C4-2B (cell line): ENCODE results near the gene BANK1.
"Not testable (repeated sequence)": the region's sequence is repeated elsewhere in the genome, so short reads cannot be mapped to it uniquely, and the experiment has no call there.

Experiments
- H3K27ac ChIP-seq: fragments of 450-650 bp; 2 replicates; pipeline ENCODE4 v1.5.1; 2017
- CTCF ChIP-seq: fragments of 450-650 bp; conservative IDR thresholded peaks from 2 replicates; pipeline ENCODE4 v1.5.1; 2017; ENCODE audit warnings: mild to moderate bottlenecking
- ZFX ChIP-seq: fragments of 450-650 bp; IDR thresholded peaks from 2 replicates; pipeline ENCODE4 v1.6.1; 2017

BANK1 gene

GRCh38 chr4:101870874-101871273 lies 80.3 kb downstream of the BANK1 start:
- no peak overlapping the region for H3K27ac ChIP-seq
- TF ChIP-seq ZFX, result no peak
- TF ChIP-seq CTCF, result no peak

GRCh38 chr4:101871962-101872676 lies 81.6 kb downstream of the BANK1 start:
- no peak overlapping the region for H3K27ac ChIP-seq
- TF ChIP-seq ZFX (no peak), CTCF (no peak)

- H3K27ac ChIP-seq, result peak overlapping the region; percentile 69
- TF ChIP-seq CTCF, result no peak
- TF ChIP-seq ZFX, result no peak; the same call in 1 of the 2 replicates
These were observed 95.0 kb downstream of the BANK1 start for GRCh38 chr4:101885574-101885973.

GRCh38 chr4:101886826-101887225 lies 96.3 kb downstream of the BANK1 start:
- TF ChIP-seq CTCF (no peak), ZFX (no peak)
- H3K27ac ChIP-seq, result peak overlapping the region; percentile 43; the same call in 1 of the 2 replicates

- H3K27ac ChIP-seq, result no peak overlapping the region
These were observed 97.9 kb downstream of the BANK1 start for GRCh38 chr4:101888472-101888871.

GRCh38 chr4:101905527-101905926 lies 115.0 kb downstream of the BANK1 start:
- not testable (repeated sequence) for H3K27ac ChIP-seq

More at GRCh38 chr4:101888472-101888871, 97.9 kb downstream of the BANK1 start:
- TF ChIP-seq CTCF, result no peak
- no peak for TF ChIP-seq ZFX

GRCh38 chr4:101910786-101911373 lies 120.3 kb downstream of the BANK1 start:
- TF ChIP-seq CTCF (no peak), ZFX (no peak)
- no peak overlapping the region for H3K27ac ChIP-seq

- H3K27ac ChIP-seq, result no peak overlapping the region
- no peak for TF ChIP-seq CTCF
- no peak for TF ChIP-seq ZFX
These were observed 121.1 kb downstream of the BANK1 start for GRCh38 chr4:101911616-101912015.
